Gastroesophageal sphincter (tissue), 4 donors: ENCODE results near the gene CTCF. TPM values are rescaled to one million over a fixed set of nuclear protein-coding genes. Genes with fewer than 3 reads are reported as not detected.

ENCODE experiments used
- ATAC-seq: fragments of 150-250 bp; one replicate; pipeline ENCODE4 v1.9.1; 2016; ENCODE audit warnings: mild to moderate bottlenecking, moderate library complexity
- H3K27ac ChIP-seq, 4 donors: fragments of 200-600 bp; sonication (generic) in 3 of 4; 1 replicate in 3 of 4; 2 replicates in 1 of 4; pipeline ENCODE4 v1.5.1; 2016 to 2019
- H3K27me3 ChIP-seq: fragments of 200-600 bp; sonication (generic); one replicate; pipeline ENCODE4 v1.5.1; 2019
- H3K36me3 ChIP-seq, 2 donors: fragments of 200-600 bp; sonication (generic); one replicate each; pipeline ENCODE4 v1.5.1; 2019; ENCODE audit warnings: control low read depth in 1 of 2
- H3K4me1 ChIP-seq, 3 donors: fragments of 200-600 bp; sonication (generic); 1 replicate in 2 of 3; 2 replicates in 1 of 3; pipeline ENCODE4 v1.5.1; 2016 to 2019; ENCODE audit warnings: control low read depth in 2 of 3
- H3K4me3 ChIP-seq, 2 donors: fragments of 200-600 bp; sonication (generic); one replicate each; pipeline ENCODE4 v1.5.1; 2019; ENCODE audit warnings: mild to moderate bottlenecking in 1 of 2, moderate library complexity in 1 of 2
- H3K9me3 ChIP-seq, 3 donors: fragments of 200-600 bp; sonication (generic); one replicate each; pipeline ENCODE4 v1.5.1; 2017 to 2019; ENCODE audit warnings: control low read depth in 2 of 3
- CTCF ChIP-seq, 4 experiments: fragments of 200-600 bp in 2 of 4; fragments of 450-650 bp in 2 of 4; sonication (generic) in 1 of 4; IDR thresholded peaks; one replicate each; pipeline ENCODE4 v1.5.1; 2017 to 2019; ENCODE audit warnings: antibody characterized with exemption in 4 of 4, mild to moderate bottlenecking in 2 of 4, moderate library complexity in 2 of 4
- EP300 ChIP-seq: sonication (generic); formaldehyde crosslinking; IDR thresholded peaks from one replicate; pipeline ENCODE4 v1.6.1; 2017; ENCODE audit warnings: antibody characterized with exemption, mild to moderate bottlenecking
- POLR2A ChIP-seq, 2 donors: fragments of 450-650 bp; IDR thresholded peaks; one replicate each; pipeline ENCODE4 v1.6.1; 2017; ENCODE audit warnings: antibody characterized with exemption in 2 of 2, mild to moderate bottlenecking in 2 of 2, moderate library complexity in 1 of 2
- POLR2AphosphoS5 ChIP-seq: sonication (generic); formaldehyde crosslinking; IDR thresholded peaks from one replicate; pipeline ENCODE4 v1.6.1; 2017; ENCODE audit warnings: antibody characterized with exemption
- WGBS, 2 donors: methylation state at CpG; one replicate each; pipeline ENCODE4 v1.1.5; 2018; ENCODE audit warnings: low coverage in 1 of 2; 5-methylcytosine and 5-hydroxymethylcytosine counted together
- total RNA-seq, 4 donors: library from RNA; depleted of rRNA; stranded (reverse); fragments of >200 nt; gene quantifications; one replicate each; pipeline ENCODE4 v1.1.0, GENCODE V29; 2016

CTCF gene
- total RNA-seq, 4 donors from 2014 or later, result 26.4 to 44.8 (median 41.4) TPM

- no peak for TF ChIP-seq EP300
- TF ChIP-seq POLR2A (IDR thresholded peaks at IDR 0.05), result no peak
- no peak for TF ChIP-seq POLR2AphosphoS5
- no peak for TF ChIP-seq CTCF (IDR thresholded peaks at IDR 0.05)
- Histone ChIP-seq H3K36me3 (peaks cover 0 to 34% of the 10 kb centered on the region in 2 donors), H3K27ac (no peak overlapping the region), H3K27me3 (no peaks in the 10 kb centered on the region), H3K4me1 (peaks cover 0 to 37% (median 0%) of the 10 kb centered on the region in 3 donors), H3K4me3 (no peak overlapping the region), H3K9me3 (no peaks in the 10 kb centered on the region)
- WGBS, 2 donors, result 70 to 74% methylated on average over 2 to 8 of the region's 8 CpGs
- no peak for ATAC-seq
These were observed 114.6 kb downstream of the CTCF start for GRCh38 chr16:67676939-67677338.

- no peak overlapping the region for H3K27ac ChIP-seq
- no peak overlapping the region for H3K4me3 ChIP-seq
- ATAC-seq, result no peak
- 100% methylated on average over 1 of the region's 1 CpG; no CpG with 5 or more reads in 1 of the 2 donors for WGBS, 2 donors
- no peaks in the 10 kb centered on the region for H3K9me3 ChIP-seq
- peaks cover 0 to 40% of the 10 kb centered on the region in 2 donors for H3K36me3 ChIP-seq
- H3K4me1 ChIP-seq, result peaks cover 0 to 32% (median 0%) of the 10 kb centered on the region in 3 donors
- H3K27me3 ChIP-seq, result no peaks in the 10 kb centered on the region
- TF ChIP-seq POLR2AphosphoS5 (no peak), POLR2A (IDR thresholded peaks at IDR 0.05) (no peak), EP300 (no peak), CTCF (IDR thresholded peaks at IDR 0.05) (no peak)
These were observed 115.4 kb downstream of the CTCF start for GRCh38 chr16:67677712-67678111.

GRCh38 chr16:67678354-67679023, 116.2 kb downstream of the CTCF start:
- no peaks in the 10 kb centered on the region for H3K9me3 ChIP-seq
- H3K4me1 ChIP-seq, result peaks cover 0 to 24% (median 0%) of the 10 kb centered on the region in 3 donors
- TF ChIP-seq POLR2AphosphoS5 (no peak), CTCF (IDR thresholded peaks at IDR 0.05) (no peak), POLR2A (IDR thresholded peaks at IDR 0.05) (no peak), EP300 (no peak)
- no peak overlapping the region for H3K27ac ChIP-seq
- H3K27me3 ChIP-seq, result no peaks in the 10 kb centered on the region
- no peak overlapping the region for H3K4me3 ChIP-seq
- ATAC-seq, result no peak
- WGBS, 2 donors, result 64 to 71% methylated on average over 6 to 10 of the region's 12 CpGs
- peaks cover 0 to 48% of the 10 kb centered on the region in 2 donors for H3K36me3 ChIP-seq

GRCh38 chr16:67679935-67680897, 117.9 kb downstream of the CTCF start:
- Histone ChIP-seq H3K9me3 (no peaks in the 10 kb centered on the region), H3K4me1 (peaks cover 0 to 7% (median 0%) of the 10 kb centered on the region in 3 donors), H3K36me3 (peaks cover 0 to 62% of the 10 kb centered on the region in 2 donors), H3K27ac (no peak overlapping the region), H3K27me3 (no peaks in the 10 kb centered on the region), H3K4me3 (no peak overlapping the region)
- no peak for ATAC-seq
- TF ChIP-seq POLR2AphosphoS5 (no peak), EP300 (no peak), POLR2A (IDR thresholded peaks at IDR 0.05) (no peak), CTCF (IDR thresholded peaks at IDR 0.05) (no peak)
- WGBS, 2 donors, result 92 to 96% methylated on average over 8 to 10 of the region's 10 CpGs
